BLaER1 treated with 17β-estradiol and CSF1 and Interleukin-3, amounts not matched to agents 10 nM and 100 nM (cell line): ENCODE data around the gene SLC45A1.
"Not testable (repeated sequence)": the region's sequence is repeated elsewhere in the genome, so short reads cannot be mapped to it uniquely, and the experiment has no call there.

Source experiments
- H3K27ac ChIP-seq, 11 experiments: shearing (Covaris generic); formaldehyde crosslinking; 2 replicates each; pipeline ENCODE4 v1.8.1; 2022
- H3K27me3 ChIP-seq, 11 experiments: shearing (Covaris generic); formaldehyde crosslinking; 2 replicates each; pipeline ENCODE4 v1.8.1; 2022
- H3K36me3 ChIP-seq, 11 experiments: shearing (Covaris generic); formaldehyde crosslinking; 2 replicates each; pipeline ENCODE4 v1.8.1; 2022
- H3K4me1 ChIP-seq, 10 experiments: shearing (Covaris generic); formaldehyde crosslinking; 2 replicates each; pipeline ENCODE4 v1.8.1; 2022
- H3K4me2 ChIP-seq, 11 experiments: shearing (Covaris generic); formaldehyde crosslinking; 2 replicates each; pipeline ENCODE4 v1.8.1; 2022
- H3K4me3 ChIP-seq, 10 experiments: shearing (Covaris generic); formaldehyde crosslinking; 2 replicates each; pipeline ENCODE4 v1.8.1; 2022
- H3K9ac ChIP-seq, 11 experiments: shearing (Covaris generic); formaldehyde crosslinking; 2 replicates each; pipeline ENCODE4 v1.8.1; 2022
- H3K9me3 ChIP-seq, 11 experiments: shearing (Covaris generic); formaldehyde crosslinking; replicated peaks in 1 of 11; 2 replicates each; pipeline ENCODE4 v1.8.1; 2022
- H4K20me1 ChIP-seq, 11 experiments: shearing (Covaris generic); formaldehyde crosslinking; 2 replicates each; pipeline ENCODE4 v1.8.1; 2022
- Cebpa-rat ChIP-seq, 11 experiments: shearing (Covaris generic); IDR thresholded peaks; 2 replicates each; pipeline ENCODE4 v1.8.1; 2022

The SLC45A1 gene

GRCh38 chr1:8379513-8380186 is 61.7 kb downstream of the SLC45A1 start:
- Histone ChIP-seq H3K36me3 (peaks cover 19 to 71% (median 40%) of the 10 kb centered on the region in 11 experiments; a peak in 21 of 22 replicates), H3K4me2 (peak overlapping the region; percentile 7 to 65 (median 52); a peak in 20 of 22 replicates), H3K27me3 (no peaks in the 10 kb centered on the region), H3K9me3 (peaks cover 0 to 16% (median 0%) of the 10 kb centered on the region in 11 experiments; a peak in 6 of 22 replicates), H3K4me1 (peaks cover 60 to 75% (median 70%) of the 10 kb centered on the region in 10 experiments), H4K20me1 (peaks cover 89 to 100% (median 98%) of the 10 kb centered on the region in 11 experiments), H3K4me3 (no peak overlapping the region), H3K27ac (peak overlapping the region in 4 of 11 experiments; percentile 7 to 47 (median 26); a peak in 3 of 22 replicates), H3K9ac (peak overlapping the region in 2 of 11 experiments; percentile 34 to 51; a peak in 1 of 22 replicates)
- TF ChIP-seq Cebpa-rat (IDR thresholded peaks at IDR 0.05) = no peak

- H3K27ac ChIP-seq = peak overlapping the region in 1 of 11 experiments; percentile 27; a peak in 1 of 22 replicates
- not testable (repeated sequence) for H3K27me3 ChIP-seq
Observed at GRCh38 chr1:8380310-8380709, 62.4 kb downstream of the SLC45A1 start.

DNA sequence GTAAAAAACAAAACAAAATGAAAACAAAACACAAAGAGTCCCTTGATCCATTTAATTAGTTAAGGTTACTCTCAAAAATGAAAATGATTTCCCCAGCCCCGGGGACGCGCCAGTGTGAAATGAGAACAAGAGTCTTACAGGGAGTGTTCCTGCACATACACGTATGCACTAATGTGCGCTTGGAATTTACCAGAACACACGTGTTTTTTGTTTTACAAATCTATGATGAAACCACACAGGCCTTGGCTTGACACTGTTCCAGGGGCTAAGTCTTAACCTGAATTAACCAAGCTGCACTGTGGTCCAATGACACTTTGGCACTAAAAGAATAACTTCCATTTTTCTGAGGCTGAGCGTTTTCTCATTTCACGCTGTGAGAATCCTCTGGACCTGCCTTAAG is 63.7 kb downstream of the SLC45A1 start:
- peaks cover 67 to 88% (median 81%) of the 10 kb centered on the region in 10 experiments for H3K4me1 ChIP-seq
- peaks cover 22 to 71% (median 38%) of the 10 kb centered on the region in 11 experiments; a peak in 21 of 22 replicates for H3K36me3 ChIP-seq
- peak overlapping the region in 6 of 11 experiments; percentile 66 to 86 (median 80); a peak in 6 of 22 replicates for H3K4me2 ChIP-seq
- peaks cover 0 to under 1% (median 0%) of the 10 kb centered on the region in 11 experiments; a peak in 1 of 22 replicates for H3K9me3 ChIP-seq
- H3K27me3 ChIP-seq = no peaks in the 10 kb centered on the region
- no peak overlapping the region for H3K9ac ChIP-seq
- TF ChIP-seq Cebpa-rat (IDR thresholded peaks at IDR 0.05) = no peak
- H3K4me3 ChIP-seq = no peak overlapping the region
- H3K27ac ChIP-seq = 0 out of 22 replicates have a peak overlapping the region, but pooled peaks of 1 of the 11 experiments have one; percentile 44
- H4K20me1 ChIP-seq = peaks cover 92 to 98% (median 96%) of the 10 kb centered on the region in 11 experiments

More at GRCh38 chr1:8380310-8380709, 62.4 kb downstream of the SLC45A1 start:
- Histone ChIP-seq H3K36me3 (peaks cover 22 to 78% (median 45%) of the 10 kb centered on the region in 11 experiments; a peak in 21 of 22 replicates), H4K20me1 (peaks cover 93 to 100% (median 98%) of the 10 kb centered on the region in 11 experiments), H3K4me2 (peak overlapping the region in 8 of 11 experiments; percentile 21 to 65 (median 35); a peak in 15 of 22 replicates), H3K9me3 (peaks cover 0 to 11% (median 0%) of the 10 kb centered on the region in 11 experiments; a peak in 6 of 22 replicates), H3K4me1 (peaks cover 63 to 81% (median 73%) of the 10 kb centered on the region in 10 experiments)
- H3K4me3 ChIP-seq, H3K9ac ChIP-seq: not testable (repeated sequence)

GRCh38 chr1:8382051-8382505 is 64.2 kb downstream of the SLC45A1 start:
- Histone ChIP-seq H3K4me3 (no peak overlapping the region), H4K20me1 (peaks cover 93 to 98% (median 96%) of the 10 kb centered on the region in 11 experiments), H3K27ac (peak overlapping the region in 2 of 11 experiments; percentile 14 to 44; a peak in 2 of 22 replicates), H3K4me2 (peak overlapping the region; percentile 59 to 86 (median 70); a peak in 19 of 22 replicates), H3K9me3 (no peaks in the 10 kb centered on the region), H3K9ac (no peak overlapping the region), H3K4me1 (peaks cover 67 to 92% (median 85%) of the 10 kb centered on the region in 10 experiments), H3K27me3 (no peaks in the 10 kb centered on the region), H3K36me3 (peaks cover 22 to 67% (median 34%) of the 10 kb centered on the region in 11 experiments; a peak in 21 of 22 replicates)
- TF ChIP-seq Cebpa-rat (IDR thresholded peaks at IDR 0.05) = no peak

DNA sequence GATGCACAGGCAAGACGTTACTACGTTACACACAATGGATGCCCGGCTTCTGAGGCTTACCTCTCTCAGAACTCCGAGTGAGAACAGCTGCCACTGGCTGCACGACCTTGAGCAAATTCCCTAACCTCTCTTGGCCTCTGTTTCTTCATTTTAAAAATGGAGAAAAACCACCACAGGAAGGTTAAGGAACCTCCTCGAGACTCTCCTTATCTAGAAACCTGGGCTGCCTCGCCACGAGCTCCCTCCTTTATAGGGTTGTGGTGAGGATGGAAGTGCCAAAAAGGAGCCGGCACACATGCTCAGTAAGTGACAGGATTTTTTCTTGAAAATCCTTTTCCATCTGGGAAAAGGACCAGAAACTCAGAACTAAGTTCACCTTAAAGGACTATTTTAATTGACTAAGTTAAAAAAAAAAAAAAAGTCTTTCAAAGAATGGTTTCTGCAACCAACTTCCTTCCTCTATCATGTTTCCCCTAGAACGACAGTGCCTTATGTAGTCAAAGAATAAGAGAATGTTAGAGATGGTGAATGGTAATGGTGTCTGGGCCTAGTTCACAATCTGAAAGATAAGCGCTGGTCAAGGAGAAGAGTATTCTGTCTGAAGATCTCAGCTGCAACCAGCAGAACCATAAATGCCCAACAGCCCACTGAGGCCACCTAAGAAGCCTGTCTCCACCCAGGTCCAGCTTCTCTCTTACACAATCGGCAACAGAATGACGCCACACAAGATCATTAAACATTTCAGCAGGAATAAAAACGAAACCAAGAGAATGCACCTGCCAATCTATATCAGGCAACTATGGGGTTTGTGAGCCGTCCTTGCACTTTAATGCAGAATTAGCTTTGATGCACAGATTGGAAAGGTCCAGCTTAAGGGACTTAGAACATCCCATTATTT is 64.9 kb downstream of the SLC45A1 start:
- peaks cover 22 to 59% (median 31%) of the 10 kb centered on the region in 11 experiments; a peak in 21 of 22 replicates for H3K36me3 ChIP-seq
- H3K9ac ChIP-seq = no peak overlapping the region
- peaks cover 89 to 98% (median 96%) of the 10 kb centered on the region in 11 experiments for H4K20me1 ChIP-seq
- no peaks in the 10 kb centered on the region for H3K27me3 ChIP-seq
- TF ChIP-seq Cebpa-rat (IDR thresholded peaks at IDR 0.05) = peak in 1 of 11 experiments; percentile 33; a peak in 2 of 22 replicates
- peak overlapping the region in 1 of 10 experiments; percentile 6; a peak in 1 of 20 replicates for H3K4me3 ChIP-seq
- H3K4me1 ChIP-seq = peaks cover 67 to 97% (median 93%) of the 10 kb centered on the region in 10 experiments
- peak overlapping the region in 4 of 11 experiments; percentile 14 to 44 (median 19); a peak in 6 of 22 replicates for H3K27ac ChIP-seq
- peak overlapping the region; percentile 59 to 86 (median 70) for H3K4me2 ChIP-seq
- no peaks in the 10 kb centered on the region for H3K9me3 ChIP-seq

DNA sequence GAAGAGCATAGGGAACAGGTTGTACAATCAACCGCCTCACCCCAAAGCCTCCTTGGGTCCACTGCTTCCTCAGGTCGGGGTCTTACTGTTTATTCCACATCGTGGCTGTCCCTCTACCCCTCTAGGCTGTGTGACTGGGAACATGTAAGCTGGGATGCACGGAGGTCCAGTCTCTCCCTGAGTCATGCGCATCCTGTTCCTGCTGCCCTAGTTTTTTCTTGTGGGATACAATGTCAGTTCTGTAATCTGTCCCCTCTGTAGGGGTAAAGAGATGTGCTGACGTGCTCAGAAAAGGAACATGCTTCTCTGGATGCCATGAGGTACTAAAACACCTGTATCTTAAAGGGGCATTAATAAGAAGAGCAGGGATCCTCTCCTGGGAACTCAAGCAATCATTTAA is 66.2 kb downstream of the SLC45A1 start:
- Histone ChIP-seq H3K4me1 (peaks cover 61 to 97% (median 92%) of the 10 kb centered on the region in 10 experiments), H3K9ac (no peak overlapping the region), H3K4me3 (no peak overlapping the region), H3K27me3 (no peaks in the 10 kb centered on the region), H3K27ac (peak overlapping the region in 2 of 11 experiments; percentile 12 to 14; a peak in 3 of 22 replicates), H3K4me2 (peak overlapping the region; percentile 41 to 84 (median 69)), H4K20me1 (peaks cover 81 to 98% (median 95%) of the 10 kb centered on the region in 11 experiments), H3K9me3 (peaks cover 0 to 7% (median 1%) of the 10 kb centered on the region in 11 experiments; a peak in 6 of 22 replicates), H3K36me3 (peaks cover 26 to 55% (median 35%) of the 10 kb centered on the region in 11 experiments; a peak in 21 of 22 replicates)
- TF ChIP-seq Cebpa-rat (IDR thresholded peaks at IDR 0.05) = no peak

- peak overlapping the region in 1 of 11 experiments; percentile 12; a peak in 1 of 22 replicates for H3K27ac ChIP-seq
- H3K9ac ChIP-seq = no peak overlapping the region
- TF ChIP-seq Cebpa-rat (IDR thresholded peaks at IDR 0.05) = no peak
- peaks cover 0 to 12% (median 6%) of the 10 kb centered on the region in 11 experiments; a peak in 7 of 22 replicates for H3K9me3 ChIP-seq
- no peaks in the 10 kb centered on the region for H3K27me3 ChIP-seq
- peaks cover 80 to 98% (median 95%) of the 10 kb centered on the region in 11 experiments for H4K20me1 ChIP-seq
- H3K36me3 ChIP-seq = peaks cover 31 to 56% (median 40%) of the 10 kb centered on the region in 11 experiments
- peak overlapping the region; percentile 41 to 84 (median 69); a peak in 21 of 22 replicates for H3K4me2 ChIP-seq
- peaks cover 56 to 97% (median 92%) of the 10 kb centered on the region in 10 experiments for H3K4me1 ChIP-seq
- H3K4me3 ChIP-seq = no peak overlapping the region
Observed at GRCh38 chr1:8384577-8384976, 66.7 kb downstream of the SLC45A1 start.

DNA sequence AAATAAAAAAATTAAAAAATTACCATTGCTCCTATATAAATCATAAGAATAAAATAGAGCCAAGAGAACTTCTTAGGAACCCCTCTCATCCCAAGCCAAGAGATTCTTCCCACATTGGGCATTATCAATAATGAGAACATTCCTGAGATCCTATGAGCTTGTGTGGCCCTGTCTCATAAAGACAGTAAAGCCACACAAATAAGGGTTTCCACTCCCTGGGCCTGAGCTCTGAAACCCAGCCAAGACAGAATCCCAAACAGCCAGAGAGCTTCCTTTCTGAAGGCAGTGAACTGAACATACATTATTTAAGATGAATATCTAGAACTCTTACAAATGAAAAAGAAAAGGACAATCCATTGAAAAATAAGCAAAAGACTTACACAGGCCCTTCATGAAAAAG is 68.3 kb downstream of the SLC45A1 start:
- Histone ChIP-seq H3K9ac (peak overlapping the region in 1 of 11 experiments; percentile 32; a peak in 1 of 22 replicates), H3K27ac (peak overlapping the region in 4 of 11 experiments; percentile 35 to 63 (median 46); a peak in 6 of 22 replicates), H4K20me1 (peaks cover 80 to 98% (median 95%) of the 10 kb centered on the region in 11 experiments), H3K4me1 (peaks cover 51 to 97% (median 86%) of the 10 kb centered on the region in 10 experiments), H3K36me3 (peaks cover 29 to 60% (median 44%) of the 10 kb centered on the region in 11 experiments), H3K27me3 (no peaks in the 10 kb centered on the region), H3K4me2 (peak overlapping the region in 9 of 11 experiments; percentile 16 to 70 (median 49); a peak in 14 of 22 replicates), H3K4me3 (no peak overlapping the region), H3K9me3 (peaks cover 0 to 15% (median 8%) of the 10 kb centered on the region in 11 experiments; a peak in 7 of 22 replicates)
- no peak for TF ChIP-seq Cebpa-rat (IDR thresholded peaks at IDR 0.05)
